ENCODE measurements around the gene CA12. TPM values are rescaled to one million over a fixed set of nuclear protein-coding genes. Genes with fewer than 3 reads are reported as not detected.

Gene CA12
- total and polyA plus RNA-seq, 9 of the 15 experiments (the other 6 are each of a cell fraction or from before 2014, with no cell fraction given) = 0.01 to 0.78 (median 0.15) TPM; not detected in 1

DNA sequence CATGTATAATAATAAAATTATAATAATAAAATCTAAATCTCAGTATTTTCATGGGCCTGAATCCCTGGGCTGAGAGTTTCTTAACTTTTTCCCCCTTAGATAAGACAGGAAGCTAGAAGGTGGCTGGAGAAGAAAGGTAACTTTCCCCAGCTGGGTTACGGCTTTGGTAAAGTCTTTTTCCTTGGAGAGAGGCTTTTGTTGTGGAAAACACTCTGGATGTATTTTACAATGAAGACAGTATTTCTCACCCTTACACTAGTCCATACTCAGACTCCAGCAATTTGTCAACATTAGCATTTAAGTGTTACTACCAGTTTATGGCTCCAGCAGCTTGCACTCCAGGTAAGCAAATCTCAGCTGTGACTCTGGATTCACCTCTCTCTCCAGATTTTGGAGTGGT is 69.4 kb downstream of the CA12 start (continued):
- TF ChIP-seq, protein P1, sequence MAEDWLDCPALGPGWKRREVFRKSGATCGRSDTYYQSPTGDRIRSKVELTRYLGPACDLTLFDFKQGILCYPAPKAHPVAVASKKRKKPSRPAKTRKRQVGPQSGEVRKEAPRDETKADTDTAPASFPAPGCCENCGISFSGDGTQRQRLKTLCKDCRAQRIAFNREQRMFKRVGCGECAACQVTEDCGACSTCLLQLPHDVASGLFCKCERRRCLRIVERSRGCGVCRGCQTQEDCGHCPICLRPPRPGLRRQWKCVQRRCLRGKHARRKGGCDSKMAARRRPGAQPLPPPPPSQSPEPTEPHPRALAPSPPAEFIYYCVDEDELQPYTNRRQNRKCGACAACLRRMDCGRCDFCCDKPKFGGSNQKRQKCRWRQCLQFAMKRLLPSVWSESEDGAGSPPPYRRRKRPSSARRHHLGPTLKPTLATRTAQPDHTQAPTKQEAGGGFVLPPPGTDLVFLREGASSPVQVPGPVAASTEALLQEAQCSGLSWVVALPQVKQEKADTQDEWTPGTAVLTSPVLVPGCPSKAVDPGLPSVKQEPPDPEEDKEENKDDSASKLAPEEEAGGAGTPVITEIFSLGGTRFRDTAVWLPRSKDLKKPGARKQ (CRISPR knock-in tag; IDR thresholded peaks at IDR 0.05) = no peak
- TF ChIP-seq ETV1 (tag; conservative IDR thresholded peaks at IDR 0.05; ENCODE audit: low read depth) = no peak
- TF ChIP-seq CHD2 (IDR thresholded peaks at IDR 0.05; ENCODE audit: low read depth, low read length) = no peak
- no peak for TF ChIP-seq ZNF79 (CRISPR knock-in tag; IDR thresholded peaks at IDR 0.05; ENCODE audit: low read depth)
- TF ChIP-seq ZSCAN32 (CRISPR knock-in tag; IDR thresholded peaks at IDR 0.05) = no peak

DNA sequence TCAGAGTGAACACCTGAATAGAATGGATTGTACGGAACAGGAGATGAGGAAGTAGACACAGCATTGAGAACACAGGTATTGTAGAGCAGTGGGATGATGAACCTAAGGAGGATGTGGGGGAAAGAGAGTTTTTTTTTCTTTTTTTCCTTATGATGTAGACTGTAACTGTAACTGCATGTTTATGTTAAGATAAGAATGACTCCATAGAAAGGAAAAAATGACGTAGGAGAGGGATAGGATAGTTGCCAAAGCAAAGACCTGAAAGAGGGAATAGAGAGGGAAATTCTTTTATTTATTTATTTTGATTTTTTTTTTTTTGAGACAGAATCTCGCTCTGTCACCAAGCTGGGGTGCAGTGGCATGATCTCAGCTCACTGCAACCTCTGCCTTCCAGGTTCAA is 71.0 kb downstream of the CA12 start:
- Histone ChIP-seq H3K9ac (ENCODE audit: insufficient read depth in 1 of 2, low read depth in 2 of 2, low read length in 2 of 2) (no peak overlapping the region), H3K9me3 (replicated peaks; ENCODE audit: control insufficient read depth, insufficient read depth, low read depth, low read length) (no peaks in the 10 kb centered on the region), H3K9me1 (ENCODE audit: control insufficient read depth, insufficient read depth, low read length) (no peaks in the 10 kb centered on the region), H3K36me3 (ENCODE audit: control insufficient read depth, insufficient read depth, low read length) (no peaks in the 10 kb centered on the region), H3K4me3 (no peak overlapping the region), H2AFZ (ENCODE audit: low read depth, low read length) (no peak overlapping the region), H3K79me2 (ENCODE audit: control insufficient read depth, insufficient read depth, low read length) (no peaks in the 10 kb centered on the region), H3K4me1 (replicated peaks in 1 of 2; ENCODE audit: control insufficient read depth in 2 of 2, insufficient read depth in 2 of 2, low read length in 2 of 2) (no peaks in the 10 kb centered on the region; a peak in 1 of 5 replicates), H3K27me3 (ENCODE audit: control insufficient read depth in 2 of 2, insufficient read depth in 2 of 2, low read length in 2 of 2) (no peaks in the 10 kb centered on the region), H3K27ac (ENCODE audit: extremely low read depth, low read depth, low read length) (no peak overlapping the region), H3K4me2 (ENCODE audit: insufficient read depth, low read length) (no peak overlapping the region), H4K20me1 (replicated peaks; ENCODE audit: control insufficient read depth, insufficient read depth, low read length) (no peaks in the 10 kb centered on the region)
- BruUV-seq (replicated peaks) = no TSS peak
- intact Hi-C loops (cut with micrococcal nuclease) (no loop called here), in situ Hi-C loops (cut with MboI) (no loop called here)
- 34% methylated on average over 3 of the region's 3 CpGs for WGBS (ENCODE audit: insufficient coverage, low coverage, missing lambda C conversion rate)
- ATAC-seq (no peak), DNase-seq (ENCODE audit: extremely low read depth in 1 of 4, low spot score in 3 of 4) (no peak), FAIRE-seq (no peak)
- CTCF ChIA-PET (ENCODE audit: low intra/inter-chr PET ratio) = no interaction called here
- peak; percentile 36 for TF ChIP-seq FOSL1 (tag; conservative IDR thresholded peaks at IDR 0.05)
- TF ChIP-seq, protein P2, sequence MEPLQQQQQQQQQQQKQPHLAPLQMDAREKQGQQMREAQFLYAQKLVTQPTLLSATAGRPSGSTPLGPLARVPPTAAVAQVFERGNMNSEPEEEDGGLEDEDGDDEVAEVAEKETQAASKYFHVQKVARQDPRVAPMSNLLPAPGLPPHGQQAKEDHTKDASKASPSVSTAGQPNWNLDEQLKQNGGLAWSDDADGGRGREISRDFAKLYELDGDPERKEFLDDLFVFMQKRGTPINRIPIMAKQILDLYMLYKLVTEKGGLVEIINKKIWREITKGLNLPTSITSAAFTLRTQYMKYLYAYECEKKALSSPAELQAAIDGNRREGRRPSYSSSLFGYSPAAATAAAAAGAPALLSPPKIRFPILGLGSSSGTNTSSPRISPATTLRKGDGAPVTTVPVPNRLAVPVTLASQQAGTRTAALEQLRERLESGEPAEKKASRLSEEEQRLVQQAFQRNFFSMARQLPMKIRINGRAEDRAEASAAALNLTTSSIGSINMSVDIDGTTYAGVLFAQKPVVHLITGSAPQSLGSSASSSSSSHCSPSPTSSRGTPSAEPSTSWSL (CRISPR knock-in tag; IDR thresholded peaks at IDR 0.05; ENCODE audit: borderline replicate concordance) = no peak
- POLR2A ChIA-PET = interaction anchor here (0.9 kb wide), 1 partner anchor 12 kb away, joined by 3 read pairs; no protein-coding TSS in a partner anchor
